HEK293 (cell line): ENCODE measurements around the gene MAP3K5.

Experiments
- CTCF ChIA-PET: fragments of 350-600 bp; formaldehyde crosslinking; extraction: SDS; loops from one replicate; lab custom pipeline; 2021; ENCODE audit warnings: antibody characterized with exemption; lab: Yijun Ruan, JAX
- POLR2A ChIA-PET: fragments of 300-600 bp; formaldehyde crosslinking; extraction: SDS; loops from one replicate; lab custom pipeline; 2020; ENCODE audit warnings: antibody characterized with exemption, inconsistent platforms; lab: Yijun Ruan, JAX
- H3K27ac ChIP-seq: fragments of 200-500 bp; sonication (Bioruptor generic); 2 replicates; pipeline ENCODE4 v1.5.1; 2014; ENCODE audit warnings: low read depth, low read length, control low read depth, inconsistent platforms; ENCODE audit errors: extremely low read depth
- H3K36me3 ChIP-seq, 2 experiments: fragments of 200-500 bp in 1 of 2; sonication (Bioruptor generic) in 1 of 2; 1 replicate in 1 of 2; 2 replicates in 1 of 2; pipeline ENCODE4 v1.5.1; 2014 to 2017; ENCODE audit warnings: inconsistent platforms in 2 of 2, low read length in 2 of 2; ENCODE audit not compliant: control insufficient read depth in 2 of 2, insufficient read depth in 1 of 2
- H3K4me1 ChIP-seq: fragments of 200-500 bp; sonication (Bioruptor generic); 2 replicates; pipeline ENCODE4 v1.5.1; 2014; ENCODE audit warnings: mild to moderate bottlenecking, low read length, inconsistent platforms; ENCODE audit not compliant: control insufficient read depth, insufficient read depth
- H3K4me3 ChIP-seq: 2 replicates; pipeline ENCODE4 v1.5.1; 2011; ENCODE audit warnings: low read depth, mild to moderate bottlenecking, control low read depth, low read length, moderate library complexity
- H3K9me3 ChIP-seq: fragments of 200-500 bp; sonication (Bioruptor generic); 2 replicates; pipeline ENCODE4 v1.5.1; 2014; ENCODE audit warnings: low read depth, low read length, inconsistent platforms; ENCODE audit not compliant: control insufficient read depth, insufficient read depth
- BCL11B ChIP-seq: fragments of 450-650 bp; formaldehyde crosslinking; IDR thresholded peaks from 2 replicates; pipeline ENCODE4 v1.5.1; 2016; ENCODE audit warnings: low read depth, missing biosample characterization, missing genetic modification characterization
- KLF9 ChIP-seq: fragments of 450-650 bp; formaldehyde crosslinking; IDR thresholded peaks from 2 replicates; pipeline ENCODE4 v1.5.1; 2016; ENCODE audit warnings: missing biosample characterization, missing genetic modification characterization, low read depth
- YY2 ChIP-seq: fragments of 450-650 bp; formaldehyde crosslinking; IDR thresholded peaks from 2 replicates; pipeline ENCODE4 v1.5.1; 2016; ENCODE audit warnings: missing biosample characterization, missing genetic modification characterization
- ZFP3 ChIP-seq: fragments of 450-650 bp; formaldehyde crosslinking; IDR thresholded peaks from 2 replicates; pipeline ENCODE4 v1.5.1; 2016; ENCODE audit warnings: low read depth, missing biosample characterization, missing genetic modification characterization
- ZNF114 ChIP-seq: fragments of 450-650 bp; formaldehyde crosslinking; IDR thresholded peaks from 2 replicates; pipeline ENCODE4 v1.5.0; 2017; ENCODE audit warnings: missing biosample characterization, missing genetic modification characterization
- ZNF214 ChIP-seq: fragments of 450-650 bp; formaldehyde crosslinking; IDR thresholded peaks from 2 replicates; pipeline ENCODE4 v1.5.1; 2017; ENCODE audit warnings: missing biosample characterization, mild to moderate bottlenecking, missing genetic modification characterization, borderline replicate concordance
- ZNF24 ChIP-seq: fragments of 450-650 bp; formaldehyde crosslinking; IDR thresholded peaks from 2 replicates; pipeline ENCODE4 v1.5.1; 2016; ENCODE audit warnings: missing biosample characterization, missing genetic modification characterization
- ZNF341 ChIP-seq: fragments of 450-650 bp; formaldehyde crosslinking; IDR thresholded peaks from 2 replicates; pipeline ENCODE4; 2016; ENCODE audit warnings: low read depth, missing biosample characterization, missing genetic modification characterization
- ZNF366 ChIP-seq: fragments of 450-650 bp; formaldehyde crosslinking; conservative IDR thresholded peaks from 2 replicates; pipeline ENCODE4 v1.5.1; 2016; ENCODE audit warnings: missing biosample characterization, missing genetic modification characterization
- ZNF416 ChIP-seq: fragments of 450-650 bp; formaldehyde crosslinking; IDR thresholded peaks from 2 replicates; pipeline ENCODE4 v1.5.1; 2016; ENCODE audit warnings: missing biosample characterization, missing genetic modification characterization
- ZNF473 ChIP-seq: fragments of 450-650 bp; formaldehyde crosslinking; IDR thresholded peaks from 2 replicates; pipeline ENCODE4 v1.5.1; 2017; ENCODE audit warnings: missing biosample characterization, missing genetic modification characterization
- ZNF514 ChIP-seq: fragments of 450-650 bp; formaldehyde crosslinking; IDR thresholded peaks from 2 replicates; pipeline ENCODE4 v1.5.1; 2016; ENCODE audit warnings: missing biosample characterization, missing genetic modification characterization
- ZNF626 ChIP-seq: fragments of 450-650 bp; sonication (Bioruptor Pico); formaldehyde crosslinking; IDR thresholded peaks from 2 replicates; pipeline ENCODE4 v1.5.1; 2018; ENCODE audit warnings: missing biosample characterization, missing genetic modification characterization, inconsistent platforms
- ZNF654 ChIP-seq: fragments of 450-650 bp; formaldehyde crosslinking; IDR thresholded peaks from 2 replicates; pipeline ENCODE4 v1.5.1; 2016; ENCODE audit warnings: low read depth, missing biosample characterization, missing genetic modification characterization
- ZNF843 ChIP-seq: fragments of 450-650 bp; formaldehyde crosslinking; IDR thresholded peaks from 2 replicates; pipeline ENCODE4 v1.5.1; 2016; ENCODE audit warnings: missing biosample characterization, missing genetic modification characterization
- ZXDB ChIP-seq: fragments of 450-650 bp; formaldehyde crosslinking; IDR thresholded peaks from 2 replicates; pipeline ENCODE4 v1.5.1; 2016; ENCODE audit warnings: missing biosample characterization, missing genetic modification characterization
- TF ChIP-seq, protein P1 (sequence below): sonication (generic); formaldehyde crosslinking; IDR thresholded peaks from 2 replicates; pipeline ENCODE4 v1.8.1; 2022; ENCODE audit warnings: mild to moderate bottlenecking, moderate library complexity, missing genetic modification reagents
- TF ChIP-seq, protein P2 (sequence below): fragments of 450-650 bp; formaldehyde crosslinking; IDR thresholded peaks from 2 replicates; pipeline ENCODE4 v1.5.1; 2016; ENCODE audit warnings: missing biosample characterization, missing genetic modification characterization, borderline replicate concordance
- TF ChIP-seq, protein P3 (sequence below): fragments of 450-650 bp; formaldehyde crosslinking; IDR thresholded peaks from 2 replicates; pipeline ENCODE4 v1.5.1; 2017; ENCODE audit warnings: missing biosample characterization, missing genetic modification characterization
- TF ChIP-seq, protein P4 (sequence below): fragments of 450-650 bp; formaldehyde crosslinking; IDR thresholded peaks from 2 replicates; pipeline ENCODE4 v1.5.1; 2017; ENCODE audit warnings: missing biosample characterization, missing genetic modification characterization
- TF ChIP-seq, protein P5 (sequence below): fragments of 450-650 bp; formaldehyde crosslinking; IDR thresholded peaks from 2 replicates; pipeline ENCODE4; 2016; ENCODE audit warnings: missing biosample characterization, missing genetic modification characterization
- TF ChIP-seq, protein P6 (sequence below): fragments of 450-650 bp; formaldehyde crosslinking; IDR thresholded peaks from 2 replicates; pipeline ENCODE4 v1.5.1; 2016; ENCODE audit warnings: missing biosample characterization, missing genetic modification characterization
- TF ChIP-seq, protein P7 (sequence below): fragments of 450-650 bp; formaldehyde crosslinking; IDR thresholded peaks from 2 replicates; pipeline ENCODE4 v1.5.1; 2016; ENCODE audit warnings: missing biosample characterization, missing genetic modification characterization

The MAP3K5 gene

DNA sequence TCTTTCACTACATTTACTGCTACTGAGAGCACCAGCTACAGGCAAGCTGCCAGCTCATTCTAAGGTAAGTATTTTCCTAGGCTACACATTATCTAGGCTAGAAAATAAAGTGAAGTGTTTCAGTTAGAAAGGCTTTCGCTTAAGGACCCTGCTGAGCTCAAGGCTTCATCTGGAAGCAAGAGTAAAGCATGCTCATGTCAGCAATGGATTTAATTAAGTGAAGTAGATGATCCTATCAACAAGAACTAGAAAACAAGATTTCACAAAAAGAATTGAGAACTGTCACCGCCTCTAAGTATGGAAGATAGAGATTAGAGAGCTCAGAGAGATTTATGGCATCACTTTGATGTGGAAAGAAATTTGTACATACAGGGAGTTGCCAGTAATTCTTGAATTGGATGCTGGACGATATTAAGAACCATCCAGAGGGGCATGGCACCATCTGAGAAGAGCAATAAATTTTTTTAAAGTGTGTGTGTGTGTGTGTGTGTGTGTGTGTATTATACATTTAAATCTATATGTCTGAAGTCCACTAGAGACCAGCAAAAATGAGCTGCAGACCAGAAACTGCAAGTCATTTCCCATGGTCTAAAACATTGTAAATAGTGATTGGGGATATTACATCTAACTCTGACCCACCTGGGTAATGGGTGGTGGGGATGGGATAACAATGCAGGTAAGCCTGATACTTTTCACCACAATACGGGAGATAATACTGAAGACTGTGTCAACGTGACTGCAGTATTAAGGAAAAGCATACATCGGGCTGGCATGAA lies 136.8 kb downstream of the MAP3K5 start (continued):
- TF ChIP-seq BCL11B (tag by site-specific recombination) (no peak), ZNF843 (tag by site-specific recombination) (peak; percentile 86), ZNF366 (no peak), ZNF341 (tag by site-specific recombination) (peak; percentile 77), YY2 (tag by site-specific recombination) (no peak), ZNF626 (no peak), ZXDB (tag by site-specific recombination) (peak; percentile 66), ZNF514 (tag by site-specific recombination) (no peak), ZNF473 (no peak)
- TF ChIP-seq, protein P1, sequence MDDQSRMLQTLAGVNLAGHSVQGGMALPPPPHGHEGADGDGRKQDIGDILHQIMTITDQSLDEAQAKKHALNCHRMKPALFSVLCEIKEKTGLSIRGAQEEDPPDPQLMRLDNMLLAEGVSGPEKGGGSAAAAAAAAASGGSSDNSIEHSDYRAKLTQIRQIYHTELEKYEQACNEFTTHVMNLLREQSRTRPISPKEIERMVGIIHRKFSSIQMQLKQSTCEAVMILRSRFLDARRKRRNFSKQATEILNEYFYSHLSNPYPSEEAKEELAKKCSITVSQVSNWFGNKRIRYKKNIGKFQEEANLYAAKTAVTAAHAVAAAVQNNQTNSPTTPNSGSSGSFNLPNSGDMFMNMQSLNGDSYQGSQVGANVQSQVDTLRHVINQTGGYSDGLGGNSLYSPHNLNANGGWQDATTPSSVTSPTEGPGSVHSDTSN, result no peak
- TF ChIP-seq, protein P2, sequence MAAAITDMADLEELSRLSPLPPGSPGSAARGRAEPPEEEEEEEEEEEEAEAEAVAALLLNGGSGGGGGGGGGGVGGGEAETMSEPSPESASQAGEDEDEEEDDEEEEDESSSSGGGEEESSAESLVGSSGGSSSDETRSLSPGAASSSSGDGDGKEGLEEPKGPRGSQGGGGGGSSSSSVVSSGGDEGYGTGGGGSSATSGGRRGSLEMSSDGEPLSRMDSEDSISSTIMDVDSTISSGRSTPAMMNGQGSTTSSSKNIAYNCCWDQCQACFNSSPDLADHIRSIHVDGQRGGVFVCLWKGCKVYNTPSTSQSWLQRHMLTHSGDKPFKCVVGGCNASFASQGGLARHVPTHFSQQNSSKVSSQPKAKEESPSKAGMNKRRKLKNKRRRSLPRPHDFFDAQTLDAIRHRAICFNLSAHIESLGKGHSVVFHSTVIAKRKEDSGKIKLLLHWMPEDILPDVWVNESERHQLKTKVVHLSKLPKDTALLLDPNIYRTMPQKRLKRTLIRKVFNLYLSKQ, result no peak
- TF ChIP-seq, protein P3, sequence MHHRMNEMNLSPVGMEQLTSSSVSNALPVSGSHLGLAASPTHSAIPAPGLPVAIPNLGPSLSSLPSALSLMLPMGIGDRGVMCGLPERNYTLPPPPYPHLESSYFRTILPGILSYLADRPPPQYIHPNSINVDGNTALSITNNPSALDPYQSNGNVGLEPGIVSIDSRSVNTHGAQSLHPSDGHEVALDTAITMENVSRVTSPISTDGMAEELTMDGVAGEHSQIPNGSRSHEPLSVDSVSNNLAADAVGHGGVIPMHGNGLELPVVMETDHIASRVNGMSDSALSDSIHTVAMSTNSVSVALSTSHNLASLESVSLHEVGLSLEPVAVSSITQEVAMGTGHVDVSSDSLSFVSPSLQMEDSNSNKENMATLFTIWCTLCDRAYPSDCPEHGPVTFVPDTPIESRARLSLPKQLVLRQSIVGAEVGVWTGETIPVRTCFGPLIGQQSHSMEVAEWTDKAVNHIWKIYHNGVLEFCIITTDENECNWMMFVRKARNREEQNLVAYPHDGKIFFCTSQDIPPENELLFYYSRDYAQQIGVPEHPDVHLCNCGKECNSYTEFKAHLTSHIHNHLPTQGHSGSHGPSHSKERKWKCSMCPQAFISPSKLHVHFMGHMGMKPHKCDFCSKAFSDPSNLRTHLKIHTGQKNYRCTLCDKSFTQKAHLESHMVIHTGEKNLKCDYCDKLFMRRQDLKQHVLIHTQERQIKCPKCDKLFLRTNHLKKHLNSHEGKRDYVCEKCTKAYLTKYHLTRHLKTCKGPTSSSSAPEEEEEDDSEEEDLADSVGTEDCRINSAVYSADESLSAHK, result peak; percentile 57
- TF ChIP-seq, protein P4, sequence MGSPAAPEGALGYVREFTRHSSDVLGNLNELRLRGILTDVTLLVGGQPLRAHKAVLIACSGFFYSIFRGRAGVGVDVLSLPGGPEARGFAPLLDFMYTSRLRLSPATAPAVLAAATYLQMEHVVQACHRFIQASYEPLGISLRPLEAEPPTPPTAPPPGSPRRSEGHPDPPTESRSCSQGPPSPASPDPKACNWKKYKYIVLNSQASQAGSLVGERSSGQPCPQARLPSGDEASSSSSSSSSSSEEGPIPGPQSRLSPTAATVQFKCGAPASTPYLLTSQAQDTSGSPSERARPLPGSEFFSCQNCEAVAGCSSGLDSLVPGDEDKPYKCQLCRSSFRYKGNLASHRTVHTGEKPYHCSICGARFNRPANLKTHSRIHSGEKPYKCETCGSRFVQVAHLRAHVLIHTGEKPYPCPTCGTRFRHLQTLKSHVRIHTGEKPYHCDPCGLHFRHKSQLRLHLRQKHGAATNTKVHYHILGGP (tag by site-specific recombination), result no peak

DNA sequence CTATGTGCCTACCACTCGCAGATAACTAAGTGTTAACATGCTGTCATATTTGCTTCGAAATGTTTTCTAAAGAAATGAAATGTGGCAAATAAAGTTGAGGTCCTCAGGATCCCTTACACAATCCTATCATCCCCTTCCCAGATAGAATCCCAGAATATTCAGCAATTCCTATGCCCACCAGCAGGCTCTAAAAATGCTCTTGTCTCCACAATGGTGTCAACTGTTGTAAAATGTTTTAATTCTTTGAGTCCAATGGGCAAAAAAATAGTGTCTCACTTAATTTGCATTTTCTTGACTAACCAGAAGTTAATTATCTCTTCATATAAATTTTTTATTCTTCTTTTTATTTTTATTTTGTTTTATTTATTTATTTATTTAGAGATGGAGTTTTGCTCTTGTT lies 138.2 kb downstream of the MAP3K5 start:
- H3K36me3 ChIP-seq, result no peaks in the 10 kb centered on the region
- no peak overlapping the region for H3K27ac ChIP-seq
- ChIA-PET POLR2A (no interaction called here), CTCF (interaction anchor here (1.1 to 1.6 kb wide), 3 partner anchors 10 to 138 kb away, joined by 4 to 10 read pairs (median 8); partner anchors contain the start of gene MAP3K5)
- peaks cover 7% of the 10 kb centered on the region; the same call in 1 of the 2 replicates for H3K4me1 ChIP-seq
- H3K4me3 ChIP-seq, result no peak overlapping the region
- H3K9me3 ChIP-seq, result no peaks in the 10 kb centered on the region
- TF ChIP-seq, protein P5, sequence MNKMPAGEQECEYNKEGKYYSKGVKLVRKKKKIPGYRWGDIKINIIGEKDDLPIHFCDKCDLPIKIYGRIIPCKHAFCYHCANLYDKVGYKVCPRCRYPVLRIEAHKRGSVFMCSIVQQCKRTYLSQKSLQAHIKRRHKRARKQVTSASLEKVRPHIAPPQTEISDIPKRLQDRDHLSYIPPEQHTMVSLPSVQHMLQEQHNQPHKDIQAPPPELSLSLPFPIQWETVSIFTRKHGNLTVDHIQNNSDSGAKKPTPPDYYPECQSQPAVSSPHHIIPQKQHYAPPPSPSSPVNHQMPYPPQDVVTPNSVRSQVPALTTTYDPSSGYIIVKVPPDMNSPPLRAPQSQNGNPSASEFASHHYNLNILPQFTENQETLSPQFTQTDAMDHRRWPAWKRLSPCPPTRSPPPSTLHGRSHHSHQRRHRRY (tag by site-specific recombination), result no peak
- TF ChIP-seq, protein P6, sequence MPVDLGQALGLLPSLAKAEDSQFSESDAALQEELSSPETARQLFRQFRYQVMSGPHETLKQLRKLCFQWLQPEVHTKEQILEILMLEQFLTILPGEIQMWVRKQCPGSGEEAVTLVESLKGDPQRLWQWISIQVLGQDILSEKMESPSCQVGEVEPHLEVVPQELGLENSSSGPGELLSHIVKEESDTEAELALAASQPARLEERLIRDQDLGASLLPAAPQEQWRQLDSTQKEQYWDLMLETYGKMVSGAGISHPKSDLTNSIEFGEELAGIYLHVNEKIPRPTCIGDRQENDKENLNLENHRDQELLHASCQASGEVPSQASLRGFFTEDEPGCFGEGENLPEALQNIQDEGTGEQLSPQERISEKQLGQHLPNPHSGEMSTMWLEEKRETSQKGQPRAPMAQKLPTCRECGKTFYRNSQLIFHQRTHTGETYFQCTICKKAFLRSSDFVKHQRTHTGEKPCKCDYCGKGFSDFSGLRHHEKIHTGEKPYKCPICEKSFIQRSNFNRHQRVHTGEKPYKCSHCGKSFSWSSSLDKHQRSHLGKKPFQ (tag by site-specific recombination), result no peak
- TF ChIP-seq ZNF214 (tag by site-specific recombination), result no peak
- TF ChIP-seq ZFP3 (tag by site-specific recombination), result no peak
- TF ChIP-seq, protein P7, sequence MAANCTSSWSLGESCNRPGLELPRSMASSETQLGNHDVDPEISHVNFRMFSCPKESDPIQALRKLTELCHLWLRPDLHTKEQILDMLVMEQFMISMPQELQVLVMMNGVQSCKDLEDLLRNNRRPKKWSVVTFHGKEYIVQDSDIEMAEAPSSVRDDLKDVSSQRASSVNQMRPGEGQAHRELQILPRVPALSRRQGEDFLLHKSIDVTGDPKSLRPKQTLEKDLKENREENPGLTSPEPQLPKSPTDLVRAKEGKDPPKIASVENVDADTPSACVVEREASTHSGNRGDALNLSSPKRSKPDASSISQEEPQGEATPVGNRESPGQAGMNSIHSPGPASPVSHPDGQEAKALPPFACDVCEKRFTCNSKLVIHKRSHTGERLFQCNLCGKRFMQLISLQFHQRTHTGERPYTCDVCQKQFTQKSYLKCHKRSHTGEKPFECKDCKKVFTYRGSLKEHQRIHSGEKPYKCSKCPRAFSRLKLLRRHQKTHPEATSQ, result no peak
- no peak for TF ChIP-seq ZNF24 (tag by site-specific recombination)
- no peak for TF ChIP-seq ZNF114
- no peak for TF ChIP-seq ZNF654
- no peak for TF ChIP-seq KLF9 (tag by site-specific recombination)
- TF ChIP-seq, protein P3, result no peak
- no peak for TF ChIP-seq ZNF416 (tag by site-specific recombination)
